ENCODE results near the gene SERTAD4. TPM values are rescaled to one million over a fixed set of nuclear protein-coding genes. Genes with fewer than 3 reads are reported as not detected.

The SERTAD4 gene
- total and polyA plus RNA-seq, 2 of the 8 experiments (the other 6 are each of a cell fraction or from before 2014, with no cell fraction given): 0.54 to 3.2 TPM

DNA sequence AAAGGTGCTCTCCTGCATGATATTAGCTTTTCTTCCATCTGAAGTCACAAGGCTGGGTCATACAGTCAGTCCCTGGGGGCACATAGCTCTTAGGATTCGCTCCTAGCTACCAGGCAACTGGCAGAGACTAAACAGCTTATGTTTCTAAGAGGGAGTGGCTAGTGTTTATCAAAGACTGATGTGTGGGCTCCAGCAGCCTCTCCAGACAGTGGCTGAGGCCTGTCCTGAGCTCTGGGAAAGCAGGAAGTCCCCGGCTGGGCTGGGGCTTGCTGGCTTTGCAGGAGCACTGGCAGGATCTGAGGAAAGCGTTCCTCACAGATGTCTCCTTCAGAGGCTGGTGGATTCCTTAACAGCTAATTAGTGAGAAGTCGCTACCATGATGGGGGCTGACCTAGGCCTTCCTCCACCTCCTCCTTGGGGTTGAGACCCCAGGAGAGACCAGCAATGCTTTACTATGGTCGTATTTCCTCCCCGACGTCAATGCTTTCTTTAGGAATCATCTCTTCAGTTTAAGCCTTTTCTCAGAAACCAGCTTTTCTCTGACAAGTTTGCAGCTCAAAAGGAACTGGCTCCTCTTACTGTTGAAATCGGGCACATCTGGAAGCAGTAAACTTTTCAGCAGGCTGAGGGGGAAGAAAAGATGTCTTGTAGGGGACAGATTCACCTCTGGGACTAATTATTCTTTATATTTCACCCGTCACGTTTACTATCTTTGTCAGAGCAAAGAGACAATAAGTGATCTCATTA, 62.6 kb downstream of the SERTAD4 start:
- 80% methylated on average over 10 of the region's 10 CpGs; no CpG with 5 or more reads in 1 of the 2 experiments for WGBS, 2 experiments (ENCODE audit: extremely low coverage in 1 of 2, insufficient coverage in 1 of 2, insufficient read length in 1 of 2, insufficient replicate concordance in 2 of 2, low coverage in 1 of 2, low lambda C conversion rate in 2 of 2, missing lambda C conversion rate in 1 of 2)
- no peaks in the 10 kb centered on the region for H3K9me3 ChIP-seq (ENCODE audit: insufficient read depth in 2 of 2, low read depth in 1 of 2, low read length in 1 of 2)
- no peak overlapping the region for H3K4me2 ChIP-seq (ENCODE audit: insufficient read depth in 1 of 2, low read depth in 2 of 2, low read length in 2 of 2)
- no peak overlapping the region for H3K9ac ChIP-seq (replicated peaks in 1 of 4; ENCODE audit: extremely low read depth in 1 of 4, low read depth in 3 of 4, low read length in 3 of 4)
- no peak overlapping the region for H4K5ac ChIP-seq (ENCODE audit: insufficient read length, low read depth, low read length)
- H3K23ac ChIP-seq (ENCODE audit: insufficient read length): no peak overlapping the region
- no peak overlapping the region for H2BK120ac ChIP-seq (replicated peaks; ENCODE audit: low read depth, low read length)
- no peaks in the 10 kb centered on the region for H3K79me1 ChIP-seq (ENCODE audit: low read depth, low read length)
- H2AK5ac ChIP-seq (ENCODE audit: low read depth, low read length): no peak overlapping the region
- POLR2A ChIA-PET (ENCODE audit: partially characterized antibody): interaction anchor here (0.8 to 5.4 kb wide), 4 partner anchors 13 to 79 kb away, joined by 3 to 39 read pairs (median 16); no protein-coding TSS in a partner anchor
- H4K20me1 ChIP-seq (replicated peaks in 1 of 2; ENCODE audit: control insufficient read depth in 1 of 2, insufficient read depth in 2 of 2, low read length in 2 of 2): no peaks in the 10 kb centered on the region
- H2BK5ac ChIP-seq (ENCODE audit: low read depth, low read length): peak overlapping the region; percentile 26; the same call in 1 of the 2 replicates
- peak overlapping the region; percentile 60; the same call in 1 of the 2 replicates for H4K8ac ChIP-seq (ENCODE audit: extremely low read depth, insufficient read depth, low read length)
- CTCF ChIA-PET (ENCODE audit: partially characterized antibody): interaction anchor here (0.7 to 4.4 kb wide), 15 partner anchors 8 to 446 kb away, joined by 3 to 25 read pairs (median 3); no protein-coding TSS in a partner anchor
- peaks cover 0 to 13% (median 9%) of the 10 kb centered on the region in 4 experiments; a peak in 4 of 7 replicates for H3K27me3 ChIP-seq (replicated peaks in 1 of 4; ENCODE audit: control insufficient read depth in 3 of 4, extremely low read depth in 1 of 4, insufficient read depth in 3 of 4, low read length in 3 of 4)
- H3K79me2 ChIP-seq (ENCODE audit: control insufficient read depth in 1 of 2, insufficient read depth in 2 of 2, low read length in 2 of 2): no peaks in the 10 kb centered on the region
- no peak overlapping the region for H2BK20ac ChIP-seq (ENCODE audit: low read length)
- no peak overlapping the region for H3K56ac ChIP-seq (replicated peaks; ENCODE audit: insufficient read length, low read depth, low read length)
- no peak overlapping the region for H4K91ac ChIP-seq (replicated peaks; ENCODE audit: insufficient read length, low read length)
- no peak overlapping the region; the same call in 1 of the 2 replicates for H2BK12ac ChIP-seq (ENCODE audit: low read depth, low read length)
- H2BK15ac ChIP-seq (ENCODE audit: low read length): no peak overlapping the region
- H3K4ac ChIP-seq (replicated peaks; ENCODE audit: insufficient read length, low read depth, low read length): no peak overlapping the region
- no peak for DNase-seq (ENCODE audit: low read depth in 1 of 2, low spot score in 2 of 2)
- no peak overlapping the region for H3K4me3 ChIP-seq (ENCODE audit: extremely low read depth in 1 of 4, insufficient read depth in 2 of 4, low read depth in 3 of 4, low read length in 4 of 4)
- H3K23me2 ChIP-seq (ENCODE audit: low read depth, low read length): peaks cover 6% of the 10 kb centered on the region; the same call in 1 of the 2 replicates
- no peak overlapping the region for H3K27ac ChIP-seq (ENCODE audit: low read depth, low read length)
- H3K18ac ChIP-seq (ENCODE audit: extremely low read depth, low read length): no peak overlapping the region
- TF ChIP-seq GABPA (IDR thresholded peaks at IDR 0.05; ENCODE audit: borderline replicate concordance, insufficient read depth, low read length) (no peak), CREB1 (IDR thresholded peaks at IDR 0.05) (no peak), POLR2A (IDR thresholded peaks at IDR 0.05; ENCODE audit: control extremely low read depth in 1 of 2, low read depth in 2 of 2, low read length in 2 of 2) (no peak), RXRA (IDR thresholded peaks at IDR 0.05; ENCODE audit: insufficient read depth, low read depth, low read length) (no peak), POU5F1 (IDR thresholded peaks at IDR 0.05; ENCODE audit: low read depth, low read length) (no peak), TAF1 (IDR thresholded peaks at IDR 0.05; ENCODE audit: low read depth, low read length) (no peak)
- TF ChIP-seq, protein P1, sequence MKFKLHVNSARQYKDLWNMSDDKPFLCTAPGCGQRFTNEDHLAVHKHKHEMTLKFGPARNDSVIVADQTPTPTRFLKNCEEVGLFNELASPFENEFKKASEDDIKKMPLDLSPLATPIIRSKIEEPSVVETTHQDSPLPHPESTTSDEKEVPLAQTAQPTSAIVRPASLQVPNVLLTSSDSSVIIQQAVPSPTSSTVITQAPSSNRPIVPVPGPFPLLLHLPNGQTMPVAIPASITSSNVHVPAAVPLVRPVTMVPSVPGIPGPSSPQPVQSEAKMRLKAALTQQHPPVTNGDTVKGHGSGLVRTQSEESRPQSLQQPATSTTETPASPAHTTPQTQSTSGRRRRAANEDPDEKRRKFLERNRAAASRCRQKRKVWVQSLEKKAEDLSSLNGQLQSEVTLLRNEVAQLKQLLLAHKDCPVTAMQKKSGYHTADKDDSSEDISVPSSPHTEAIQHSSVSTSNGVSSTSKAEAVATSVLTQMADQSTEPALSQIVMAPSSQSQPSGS (IDR thresholded peaks at IDR 0.05; ENCODE audit: low read length): no peak
- TF ChIP-seq, protein P2, sequence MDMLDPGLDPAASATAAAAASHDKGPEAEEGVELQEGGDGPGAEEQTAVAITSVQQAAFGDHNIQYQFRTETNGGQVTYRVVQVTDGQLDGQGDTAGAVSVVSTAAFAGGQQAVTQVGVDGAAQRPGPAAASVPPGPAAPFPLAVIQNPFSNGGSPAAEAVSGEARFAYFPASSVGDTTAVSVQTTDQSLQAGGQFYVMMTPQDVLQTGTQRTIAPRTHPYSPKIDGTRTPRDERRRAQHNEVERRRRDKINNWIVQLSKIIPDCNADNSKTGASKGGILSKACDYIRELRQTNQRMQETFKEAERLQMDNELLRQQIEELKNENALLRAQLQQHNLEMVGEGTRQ (IDR thresholded peaks at IDR 0.05; ENCODE audit: low read length): no peak
- TF ChIP-seq, protein P3, sequence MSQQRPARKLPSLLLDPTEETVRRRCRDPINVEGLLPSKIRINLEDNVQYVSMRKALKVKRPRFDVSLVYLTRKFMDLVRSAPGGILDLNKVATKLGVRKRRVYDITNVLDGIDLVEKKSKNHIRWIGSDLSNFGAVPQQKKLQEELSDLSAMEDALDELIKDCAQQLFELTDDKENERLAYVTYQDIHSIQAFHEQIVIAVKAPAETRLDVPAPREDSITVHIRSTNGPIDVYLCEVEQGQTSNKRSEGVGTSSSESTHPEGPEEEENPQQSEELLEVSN (IDR thresholded peaks at IDR 0.05): no peak
- no peak overlapping the region for H3K14ac ChIP-seq (ENCODE audit: insufficient read length)
- H3K36me3 ChIP-seq (ENCODE audit: control insufficient read depth in 2 of 4, insufficient read depth in 4 of 4, low read length in 3 of 4): no peaks in the 10 kb centered on the region
- H2AFZ ChIP-seq (ENCODE audit: low read length): peak overlapping the region; percentile 87; the same call in 1 of the 2 replicates
- no peak for FAIRE-seq
- H3K4me1 ChIP-seq (replicated peaks in 1 of 4; ENCODE audit: control insufficient read depth in 3 of 4, insufficient read depth in 4 of 4, low read length in 3 of 4): peaks cover 0 to 16% (median 6%) of the 10 kb centered on the region in 4 experiments; a peak in 5 of 7 replicates

Measured in H1 (cell line).